Measurements from ENCODE around the gene HEATR3. TPM values are rescaled to one million over a fixed set of nuclear protein-coding genes. Genes with fewer than 3 reads are reported as not detected.

HEATR3 gene
- total RNA-seq, 2 donors from 2014 or later: 5.6 to 11.7 TPM

DNA sequence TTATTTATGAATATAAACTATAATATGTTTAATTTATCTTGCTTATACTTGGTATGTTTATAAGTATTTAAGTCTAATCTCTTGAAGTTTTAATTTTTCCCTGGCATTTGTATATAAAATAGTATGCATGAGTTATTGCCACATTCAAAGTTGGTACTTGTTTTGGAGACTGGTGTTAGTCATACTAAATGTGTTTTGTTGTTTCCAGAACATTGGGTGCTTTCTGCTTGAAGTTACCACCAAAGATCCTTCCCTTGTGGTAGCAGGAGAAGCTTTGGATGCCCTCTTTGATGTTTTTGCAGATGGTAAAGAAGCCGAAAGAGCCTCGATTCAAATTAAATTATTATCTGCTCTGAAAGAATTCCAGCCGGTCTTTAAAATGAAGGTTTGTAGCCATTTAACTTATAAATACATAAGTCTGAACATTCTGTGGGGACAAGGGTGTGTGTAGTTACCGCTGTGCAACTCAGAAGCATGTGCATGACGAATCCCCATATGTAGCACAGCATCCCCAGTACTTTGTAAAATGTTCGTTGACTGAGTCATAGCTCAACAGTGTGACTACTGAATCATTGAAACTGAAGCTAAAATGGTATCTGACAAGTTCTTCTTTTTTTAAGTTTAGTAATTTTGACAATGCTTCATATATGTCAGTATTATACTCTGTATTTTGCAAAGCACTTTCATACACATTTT is 36.4 kb downstream of the HEATR3 start:
- Histone ChIP-seq H3K27ac (no peak overlapping the region), H3K36me3 (peaks cover 53% of the 10 kb centered on the region), H3K4me3 (no peak overlapping the region), H3K4me1 (no peaks in the 10 kb centered on the region), H3K27me3 (no peaks in the 10 kb centered on the region), H3K9me3 (no peaks in the 10 kb centered on the region)
- TF ChIP-seq, protein P1, sequence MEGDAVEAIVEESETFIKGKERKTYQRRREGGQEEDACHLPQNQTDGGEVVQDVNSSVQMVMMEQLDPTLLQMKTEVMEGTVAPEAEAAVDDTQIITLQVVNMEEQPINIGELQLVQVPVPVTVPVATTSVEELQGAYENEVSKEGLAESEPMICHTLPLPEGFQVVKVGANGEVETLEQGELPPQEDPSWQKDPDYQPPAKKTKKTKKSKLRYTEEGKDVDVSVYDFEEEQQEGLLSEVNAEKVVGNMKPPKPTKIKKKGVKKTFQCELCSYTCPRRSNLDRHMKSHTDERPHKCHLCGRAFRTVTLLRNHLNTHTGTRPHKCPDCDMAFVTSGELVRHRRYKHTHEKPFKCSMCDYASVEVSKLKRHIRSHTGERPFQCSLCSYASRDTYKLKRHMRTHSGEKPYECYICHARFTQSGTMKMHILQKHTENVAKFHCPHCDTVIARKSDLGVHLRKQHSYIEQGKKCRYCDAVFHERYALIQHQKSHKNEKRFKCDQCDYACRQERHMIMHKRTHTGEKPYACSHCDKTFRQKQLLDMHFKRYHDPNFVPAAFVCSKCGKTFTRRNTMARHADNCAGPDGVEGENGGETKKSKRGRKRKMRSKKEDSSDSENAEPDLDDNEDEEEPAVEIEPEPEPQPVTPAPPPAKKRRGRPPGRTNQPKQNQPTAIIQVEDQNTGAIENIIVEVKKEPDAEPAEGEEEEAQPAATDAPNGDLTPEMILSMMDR (IDR thresholded peaks at IDR 0.05): no peak
- no peak for DNase-seq (ENCODE audit: low spot score)

DNA sequence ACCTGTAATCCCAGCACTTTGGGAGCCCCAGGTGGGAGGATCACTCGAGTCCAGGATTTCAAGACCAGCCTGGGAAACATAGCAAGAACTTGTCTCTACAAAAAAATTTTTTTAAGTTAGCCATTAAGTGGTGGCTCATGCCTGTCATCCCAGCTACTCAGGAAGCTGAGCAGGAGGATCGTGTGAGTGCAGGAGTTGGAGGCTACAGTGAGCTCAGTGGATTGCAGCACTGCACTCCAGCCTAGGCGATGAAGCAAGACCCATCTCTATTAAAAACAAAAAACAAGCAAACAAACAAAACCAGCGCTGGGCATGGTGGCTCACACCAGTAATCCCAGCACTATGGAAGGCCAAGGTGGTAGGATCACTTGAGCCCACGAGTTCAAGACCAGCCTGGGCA is 38.0 kb downstream of the HEATR3 start:
- DNase-seq (ENCODE audit: low spot score): no peak
- Histone ChIP-seq H3K9me3 (no peaks in the 10 kb centered on the region), H3K4me1 (no peaks in the 10 kb centered on the region), H3K27me3 (no peaks in the 10 kb centered on the region), H3K4me3 (no peak overlapping the region), H3K36me3 (peaks cover 53% of the 10 kb centered on the region), H3K27ac (no peak overlapping the region)
- TF ChIP-seq, protein P1 (IDR thresholded peaks at IDR 0.05): no peak

DNA sequence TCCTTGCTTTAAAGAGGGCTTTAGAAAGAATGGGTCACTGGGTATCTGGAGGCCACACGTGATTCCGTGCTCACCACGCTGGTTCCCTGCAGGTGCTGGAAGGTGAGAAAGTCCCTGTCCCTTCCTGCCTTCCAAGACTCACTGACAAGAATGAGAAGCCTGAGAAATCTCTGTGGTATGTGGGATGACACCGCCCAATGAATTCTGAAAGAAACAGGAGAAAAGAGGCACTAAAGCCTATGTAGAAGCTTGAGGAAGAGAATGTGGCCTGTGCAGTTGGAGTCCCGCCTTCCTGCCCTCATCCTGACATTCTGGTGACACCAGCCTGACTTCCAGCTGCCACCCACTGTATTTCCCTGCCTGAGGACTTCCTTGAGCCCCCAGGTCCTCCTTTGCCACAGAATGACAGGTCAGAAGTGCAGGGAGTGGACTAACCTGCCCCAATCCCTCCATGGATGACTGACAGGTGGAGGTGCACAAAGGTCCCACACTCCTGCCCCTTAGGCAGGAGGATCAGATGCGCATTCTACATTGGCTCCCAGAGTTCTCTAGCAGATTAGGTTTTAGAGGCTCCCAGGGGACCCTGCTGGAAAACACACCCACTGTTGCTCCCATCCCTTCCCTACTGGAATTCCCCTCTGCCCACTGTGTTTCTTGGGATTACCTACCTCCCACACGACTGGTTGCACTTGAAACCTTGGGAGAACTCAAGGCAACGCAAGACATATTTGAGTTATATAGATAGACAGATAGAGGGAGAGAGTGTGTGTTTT is 48.8 kb downstream of the HEATR3 start:
- TF ChIP-seq, protein P1 (IDR thresholded peaks at IDR 0.05): no peak
- Histone ChIP-seq H3K36me3 (no peaks in the 10 kb centered on the region), H3K27me3 (no peaks in the 10 kb centered on the region), H3K27ac (no peak overlapping the region), H3K9me3 (no peaks in the 10 kb centered on the region), H3K4me3 (no peak overlapping the region), H3K4me1 (no peaks in the 10 kb centered on the region)
- no peak for DNase-seq (ENCODE audit: low spot score)

DNA sequence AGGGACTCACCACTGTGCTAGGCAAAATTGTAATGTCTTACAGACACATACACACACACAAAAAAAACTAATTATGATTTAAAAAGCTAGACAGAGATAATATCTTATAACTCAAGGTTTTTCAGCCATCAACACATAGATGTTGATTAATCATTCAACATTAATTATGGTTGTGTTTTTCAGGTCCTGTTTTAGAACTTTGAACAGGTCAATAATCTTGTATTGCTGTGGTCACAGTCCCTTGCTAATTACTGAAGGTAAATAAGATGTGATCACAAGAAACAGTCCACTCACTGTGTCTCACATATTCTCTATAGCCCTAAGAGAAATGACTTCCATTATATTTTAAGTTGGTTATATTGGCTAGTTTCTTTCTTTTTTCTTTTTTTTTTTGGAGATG is 54.9 kb downstream of the HEATR3 start:
- Histone ChIP-seq H3K9me3 (no peaks in the 10 kb centered on the region), H3K36me3 (no peaks in the 10 kb centered on the region), H3K27ac (no peak overlapping the region), H3K4me1 (no peaks in the 10 kb centered on the region), H3K4me3 (no peak overlapping the region), H3K27me3 (no peaks in the 10 kb centered on the region)
- DNase-seq (ENCODE audit: low spot score): no peak
- TF ChIP-seq, protein P1 (IDR thresholded peaks at IDR 0.05): no peak

DNA sequence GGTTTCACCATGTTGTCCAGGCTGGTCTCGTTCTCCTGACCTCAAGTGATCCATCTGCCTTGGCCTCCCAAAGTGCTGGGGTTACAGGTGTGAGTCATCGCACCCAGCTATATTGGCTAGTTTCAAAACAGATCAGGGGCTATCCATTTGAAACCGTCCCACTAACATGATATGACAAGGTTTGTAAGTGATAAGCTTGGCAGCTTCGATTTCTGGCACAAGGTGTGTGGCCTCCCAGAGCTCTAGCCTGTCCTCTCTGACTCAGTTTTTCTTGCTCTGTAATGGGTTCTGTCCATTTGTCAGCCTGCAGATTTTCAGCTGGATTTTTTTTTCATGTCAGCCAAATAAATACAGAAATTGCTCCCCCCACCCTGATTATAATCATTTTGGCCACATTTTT is 55.5 kb downstream of the HEATR3 start:
- Histone ChIP-seq H3K36me3 (no peaks in the 10 kb centered on the region), H3K27ac (no peak overlapping the region), H3K27me3 (no peaks in the 10 kb centered on the region), H3K4me1 (no peaks in the 10 kb centered on the region), H3K4me3 (no peak overlapping the region), H3K9me3 (no peaks in the 10 kb centered on the region)
- DNase-seq (ENCODE audit: low spot score): no peak
- TF ChIP-seq, protein P1 (IDR thresholded peaks at IDR 0.05): no peak
